ENCODE measurements around the gene PEAK1.
"Not testable (repeated sequence)": the region's sequence is repeated elsewhere in the genome, so short reads cannot be mapped to it uniquely, and the experiment has no call there.

DNA sequence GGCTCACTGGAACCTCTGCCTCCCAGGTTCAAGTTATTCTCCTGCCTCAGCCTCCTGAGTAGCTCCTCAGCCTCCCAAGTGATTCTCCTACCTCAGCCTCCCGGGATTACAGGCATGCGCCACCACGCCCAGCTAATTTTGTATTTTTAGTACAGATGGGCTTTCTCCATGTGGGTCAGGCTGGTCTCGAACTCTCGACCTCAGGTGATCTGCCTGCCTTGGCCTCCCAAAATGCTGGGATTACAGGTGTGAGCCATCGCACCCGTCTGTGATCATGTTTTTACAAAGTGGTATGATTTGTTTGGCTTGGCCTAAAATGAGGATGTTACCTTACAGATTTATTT is 9.8 kb downstream of the PEAK1 start:
- TF ChIP-seq ZNF8 (CRISPR knock-in tag; IDR thresholded peaks at IDR 0.05), result not testable (repeated sequence)
- TF ChIP-seq, protein P1, sequence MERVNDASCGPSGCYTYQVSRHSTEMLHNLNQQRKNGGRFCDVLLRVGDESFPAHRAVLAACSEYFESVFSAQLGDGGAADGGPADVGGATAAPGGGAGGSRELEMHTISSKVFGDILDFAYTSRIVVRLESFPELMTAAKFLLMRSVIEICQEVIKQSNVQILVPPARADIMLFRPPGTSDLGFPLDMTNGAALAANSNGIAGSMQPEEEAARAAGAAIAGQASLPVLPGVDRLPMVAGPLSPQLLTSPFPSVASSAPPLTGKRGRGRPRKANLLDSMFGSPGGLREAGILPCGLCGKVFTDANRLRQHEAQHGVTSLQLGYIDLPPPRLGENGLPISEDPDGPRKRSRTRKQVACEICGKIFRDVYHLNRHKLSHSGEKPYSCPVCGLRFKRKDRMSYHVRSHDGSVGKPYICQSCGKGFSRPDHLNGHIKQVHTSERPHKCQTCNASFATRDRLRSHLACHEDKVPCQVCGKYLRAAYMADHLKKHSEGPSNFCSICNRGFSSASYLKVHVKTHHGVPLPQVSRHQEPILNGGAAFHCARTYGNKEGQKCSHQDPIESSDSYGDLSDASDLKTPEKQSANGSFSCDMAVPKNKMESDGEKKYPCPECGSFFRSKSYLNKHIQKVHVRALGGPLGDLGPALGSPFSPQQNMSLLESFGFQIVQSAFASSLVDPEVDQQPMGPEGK (CRISPR knock-in tag; IDR thresholded peaks at IDR 0.05; ENCODE audit: borderline replicate concordance), result not testable (repeated sequence)

Data from SK-N-SH treated with all-trans-retinoic acid at 6 μM for 48 hours (cell line).